Rectal smooth muscle tissue (tissue), 1 donor: Measurements from ENCODE around the gene NGB.

Experiments used
- H3K27ac ChIP-seq: one replicate; pipeline ENCODE4 v1.7.0; 2013; ENCODE audit warnings: low read depth, low read length, inconsistent platforms
- H3K27me3 ChIP-seq: one replicate; pipeline ENCODE4 v1.7.0; 2013; ENCODE audit warnings: low read length; ENCODE audit not compliant: control insufficient read depth, insufficient read depth
- H3K36me3 ChIP-seq: one replicate; pipeline ENCODE4 v1.7.0; 2013; ENCODE audit warnings: low read length; ENCODE audit not compliant: control insufficient read depth, insufficient read depth
- H3K4me1 ChIP-seq: one replicate; pipeline ENCODE4 v1.7.0; 2013; ENCODE audit warnings: low read length; ENCODE audit not compliant: control insufficient read depth, insufficient read depth
- H3K4me3 ChIP-seq: one replicate; pipeline ENCODE4 v1.7.0; 2013; ENCODE audit warnings: low read length
- H3K9ac ChIP-seq: one replicate; pipeline ENCODE4 v1.7.0; 2013; ENCODE audit warnings: low read length

The NGB gene

GRCh38 chr14:77268989-77269600 lies 1.9 kb downstream of the NGB start:
- H3K27me3 ChIP-seq, result no peaks in the 10 kb centered on the region
- no peak overlapping the region for H3K4me3 ChIP-seq
- H3K27ac ChIP-seq, result no peak overlapping the region
- no peaks in the 10 kb centered on the region for H3K4me1 ChIP-seq
- H3K9ac ChIP-seq, result no peak overlapping the region
- no peaks in the 10 kb centered on the region for H3K36me3 ChIP-seq

- Histone ChIP-seq H3K9ac (no peak overlapping the region), H3K4me1 (no peaks in the 10 kb centered on the region), H3K4me3 (no peak overlapping the region), H3K27me3 (no peaks in the 10 kb centered on the region), H3K36me3 (no peaks in the 10 kb centered on the region), H3K27ac (no peak overlapping the region)
Observed at GRCh38 chr14:77267937-77268699, 2.9 kb downstream of the NGB start.

DNA sequence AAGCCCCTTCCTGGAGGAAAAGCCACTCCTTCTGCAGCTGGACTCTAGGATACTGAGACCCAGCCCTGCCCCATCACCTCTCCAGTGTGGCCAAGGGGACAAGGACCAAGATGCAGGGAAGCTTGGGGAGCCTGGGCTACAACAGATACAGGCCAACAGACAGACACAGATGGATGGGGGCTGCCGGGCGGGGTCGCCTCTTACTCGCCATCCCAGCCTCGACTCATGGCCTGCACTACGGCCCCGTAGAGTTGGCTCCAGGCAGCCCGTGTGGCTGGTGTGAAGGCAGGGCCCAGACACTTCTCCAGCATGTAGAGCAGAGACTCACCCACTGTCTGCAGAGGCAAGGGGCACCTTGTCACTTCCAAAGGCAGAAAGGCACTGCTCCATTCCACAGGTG lies 4.7 kb downstream of the NGB start:
- Histone ChIP-seq H3K27ac (no peak overlapping the region), H3K4me1 (no peaks in the 10 kb centered on the region), H3K4me3 (no peak overlapping the region), H3K36me3 (no peaks in the 10 kb centered on the region), H3K9ac (no peak overlapping the region), H3K27me3 (no peaks in the 10 kb centered on the region)

DNA sequence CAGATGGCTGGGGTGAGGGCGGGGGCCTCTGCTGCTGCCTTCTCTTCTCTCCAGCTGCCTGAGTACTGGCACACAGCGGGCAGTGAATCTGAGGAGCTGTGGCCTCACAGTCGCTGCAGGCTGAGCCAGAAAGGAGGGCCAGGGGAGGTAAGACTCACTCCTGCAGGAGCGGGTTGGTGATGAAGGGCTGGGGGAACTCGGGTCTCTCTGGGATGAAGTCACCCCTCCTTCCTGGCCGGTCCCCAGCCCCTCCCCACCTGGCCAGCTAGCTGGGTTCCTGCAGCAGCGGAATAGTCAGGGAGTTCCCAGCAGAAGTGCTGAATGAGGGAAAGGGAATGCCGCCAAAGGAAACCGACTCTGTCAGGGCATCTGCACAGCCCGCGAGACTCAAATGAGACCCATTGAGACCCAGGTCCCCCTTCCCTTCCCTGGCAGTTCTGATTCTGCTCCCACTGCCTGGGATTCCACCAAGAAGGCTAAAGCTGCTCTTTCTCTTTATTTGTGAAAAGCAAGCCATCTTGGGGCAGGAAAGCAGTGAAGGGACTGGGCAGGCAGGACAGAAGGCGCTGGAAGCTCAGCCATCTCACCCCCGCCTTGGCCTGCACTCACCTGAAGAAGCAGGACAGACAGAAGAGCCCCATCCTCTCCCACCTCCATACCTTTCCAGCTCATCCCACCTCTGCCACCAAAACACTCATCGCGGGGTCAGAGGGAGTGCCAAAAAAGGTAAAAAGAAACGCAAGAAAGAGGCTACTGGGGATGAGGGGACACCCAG lies 5.3 kb downstream of the NGB start:
- H3K4me1 ChIP-seq, result no peaks in the 10 kb centered on the region

DNA sequence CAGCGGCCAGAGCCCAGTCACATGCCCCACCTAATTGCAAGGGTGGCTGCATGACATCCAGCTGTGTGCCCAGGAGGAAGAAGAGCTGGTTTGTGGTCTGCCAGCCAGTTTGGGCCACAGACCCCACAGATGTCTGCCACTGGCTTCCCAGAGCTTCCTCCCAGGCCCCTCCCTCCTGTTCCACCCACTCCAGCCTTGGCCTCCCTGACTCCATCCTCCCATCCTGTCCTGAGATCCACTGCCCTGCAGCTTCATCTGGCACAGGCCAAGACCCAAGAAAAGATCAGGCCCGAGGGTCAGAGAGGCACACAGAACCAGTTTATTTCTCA lies 5.9 kb downstream of the NGB start:
- Histone ChIP-seq H3K27ac (no peak overlapping the region), H3K4me3 (no peak overlapping the region), H3K27me3 (no peaks in the 10 kb centered on the region), H3K36me3 (no peaks in the 10 kb centered on the region), H3K4me1 (no peaks in the 10 kb centered on the region), H3K9ac (no peak overlapping the region)

More for the DNA sequence above, 5.3 kb downstream of the NGB start:
- Histone ChIP-seq H3K27me3 (no peaks in the 10 kb centered on the region), H3K27ac (no peak overlapping the region), H3K9ac (no peak overlapping the region), H3K4me3 (no peak overlapping the region), H3K36me3 (no peaks in the 10 kb centered on the region)

DNA sequence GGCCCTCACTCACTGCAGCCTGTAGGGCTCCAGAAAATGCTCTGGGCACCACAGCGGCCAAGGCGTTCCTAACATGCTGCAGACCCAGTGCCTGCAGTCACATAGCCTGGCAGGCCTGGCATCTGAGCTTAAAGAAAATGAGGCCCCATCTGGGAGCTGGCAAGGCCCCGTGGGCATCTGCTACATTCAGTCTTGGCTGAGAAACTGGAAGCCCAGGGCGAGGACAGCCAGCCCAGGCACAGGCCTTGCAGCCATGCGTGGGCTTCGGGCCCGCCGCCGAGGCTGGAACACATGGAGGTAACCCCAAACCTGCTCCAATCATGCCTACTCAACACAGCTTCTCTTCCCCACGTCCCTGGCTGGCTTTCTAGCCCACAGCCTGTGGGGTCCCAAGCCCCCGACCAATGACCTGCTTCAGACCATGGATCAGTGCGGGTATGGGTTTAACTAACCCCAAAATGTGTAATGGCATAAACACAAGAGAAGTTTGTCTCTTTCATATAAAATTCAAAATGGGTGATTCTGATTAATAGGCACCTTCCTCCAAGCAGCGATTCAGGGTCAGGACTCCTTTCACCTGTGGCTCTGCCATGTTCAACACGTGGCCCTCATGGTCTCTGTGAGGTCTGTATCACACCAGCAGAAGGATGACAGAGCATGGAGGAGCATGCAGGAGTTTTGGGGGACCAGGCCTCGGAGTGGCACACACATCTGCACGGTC lies 6.4 kb downstream of the NGB start:
- H3K27me3 ChIP-seq, result no peaks in the 10 kb centered on the region
- no peak overlapping the region for H3K4me3 ChIP-seq
- no peaks in the 10 kb centered on the region for H3K36me3 ChIP-seq
- no peak overlapping the region for H3K27ac ChIP-seq
- H3K9ac ChIP-seq, result no peak overlapping the region
- no peaks in the 10 kb centered on the region for H3K4me1 ChIP-seq

DNA sequence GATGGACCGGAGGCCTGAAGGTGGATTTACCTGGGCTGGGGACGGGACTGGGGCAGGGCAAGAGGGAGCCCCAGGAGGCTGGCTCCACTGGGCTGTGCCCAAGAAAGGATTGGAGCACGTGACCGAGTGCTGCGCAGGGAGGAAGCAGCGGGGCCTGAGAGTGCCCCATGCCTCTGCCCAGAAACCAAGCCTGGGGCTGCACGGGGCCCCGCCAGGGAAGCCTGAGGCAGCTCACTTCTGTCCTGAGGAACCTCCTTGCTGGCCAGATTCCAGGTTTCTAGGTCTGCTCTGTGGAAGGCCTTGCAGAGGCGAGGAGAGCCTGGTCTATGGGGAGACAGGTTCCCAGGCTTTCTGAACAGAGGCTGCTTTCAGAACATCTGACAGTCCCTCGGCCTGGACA lies 10.4 kb downstream of the NGB start:
- no peaks in the 10 kb centered on the region for H3K36me3 ChIP-seq
- H3K27me3 ChIP-seq, result no peaks in the 10 kb centered on the region
- no peaks in the 10 kb centered on the region for H3K4me1 ChIP-seq
- H3K9ac ChIP-seq, result no peak overlapping the region
- H3K4me3 ChIP-seq, result no peak overlapping the region
- no peak overlapping the region for H3K27ac ChIP-seq

DNA sequence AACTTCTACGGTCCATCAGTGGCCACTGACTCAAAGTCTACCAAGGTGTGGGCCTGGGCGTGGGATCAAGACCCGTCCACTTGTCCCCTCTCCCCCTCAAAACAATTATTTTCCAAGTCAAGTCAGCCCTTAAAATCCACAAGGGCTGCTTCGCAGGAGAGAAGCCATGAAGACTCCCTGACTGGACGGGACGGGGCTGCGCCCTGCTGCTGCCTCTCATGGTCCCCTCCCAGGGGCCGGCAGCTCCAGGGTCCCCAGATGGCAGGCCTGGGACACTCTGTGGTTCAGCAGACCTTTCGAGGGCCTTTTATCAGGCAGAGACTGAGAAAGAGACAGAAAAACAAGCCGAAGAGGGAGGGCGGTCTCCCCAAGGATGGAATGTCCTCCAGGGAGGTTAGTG lies 10.8 kb downstream of the NGB start:
- Histone ChIP-seq H3K27me3 (no peaks in the 10 kb centered on the region), H3K4me3 (no peak overlapping the region), H3K4me1 (no peaks in the 10 kb centered on the region), H3K27ac (no peak overlapping the region), H3K36me3 (no peaks in the 10 kb centered on the region), H3K9ac (no peak overlapping the region)

DNA sequence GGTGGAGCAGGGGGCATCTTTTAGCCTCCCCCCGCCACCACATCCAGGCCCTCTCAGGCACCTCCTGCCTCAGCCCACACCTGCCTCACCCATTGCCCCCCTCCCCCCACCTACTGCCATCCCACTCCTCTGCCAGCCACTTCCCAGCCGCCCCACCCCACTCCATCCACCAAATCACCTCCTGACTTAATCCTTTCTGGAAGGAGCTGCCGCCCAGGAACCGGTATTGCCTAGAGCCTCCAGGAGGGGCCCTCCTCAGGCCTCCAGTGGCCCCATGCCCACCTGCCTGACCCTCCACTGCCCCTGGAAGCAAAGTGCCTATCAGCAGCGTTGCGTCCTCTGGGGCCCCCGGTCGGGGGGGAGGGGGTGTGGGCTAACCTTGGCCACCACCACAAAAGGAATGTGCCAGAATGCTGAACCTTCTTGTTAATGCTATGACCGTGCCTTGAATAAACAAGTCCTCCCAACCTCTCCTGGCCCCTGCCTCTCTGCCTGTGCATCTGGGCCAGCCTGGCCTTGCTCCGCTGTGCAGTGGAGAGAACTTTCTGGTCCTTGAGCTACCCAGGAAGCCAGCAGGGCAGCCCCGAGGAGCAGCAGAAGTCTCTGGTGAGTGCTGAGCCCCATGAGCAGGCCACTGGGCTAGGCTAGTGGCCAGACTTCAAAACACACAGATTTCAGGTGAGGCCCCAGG lies 11.8 kb downstream of the NGB start:
- no peaks in the 10 kb centered on the region for H3K36me3 ChIP-seq
- H3K9ac ChIP-seq, result no peak overlapping the region
- no peak overlapping the region for H3K4me3 ChIP-seq
- H3K27ac ChIP-seq, result no peak overlapping the region
- H3K27me3 ChIP-seq, result no peaks in the 10 kb centered on the region
- no peaks in the 10 kb centered on the region for H3K4me1 ChIP-seq

DNA sequence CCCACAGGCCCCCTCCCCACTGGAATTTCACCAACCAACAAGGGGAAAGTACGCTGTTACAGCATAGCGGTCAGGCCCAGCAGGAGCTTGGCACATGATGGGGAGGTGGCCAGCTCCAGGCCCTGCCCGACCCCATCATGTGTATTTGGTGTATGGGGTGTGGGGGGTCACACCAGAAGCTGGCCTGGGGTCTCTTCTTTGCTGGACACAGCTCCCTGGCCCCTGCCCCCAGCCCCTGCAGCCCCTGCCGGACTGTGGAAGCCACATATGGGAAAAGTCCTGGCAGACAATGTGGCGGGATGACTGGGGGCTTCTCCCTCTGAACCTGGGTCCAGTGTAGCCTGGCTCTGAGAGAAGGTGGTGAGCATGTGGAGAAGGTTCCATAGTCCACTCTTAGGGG lies 12.4 kb downstream of the NGB start:
- no peaks in the 10 kb centered on the region for H3K36me3 ChIP-seq
- H3K4me1 ChIP-seq, result no peaks in the 10 kb centered on the region
- no peaks in the 10 kb centered on the region for H3K27me3 ChIP-seq
- no peak overlapping the region for H3K4me3 ChIP-seq
- H3K9ac ChIP-seq, result no peak overlapping the region
- H3K27ac ChIP-seq, result no peak overlapping the region

DNA sequence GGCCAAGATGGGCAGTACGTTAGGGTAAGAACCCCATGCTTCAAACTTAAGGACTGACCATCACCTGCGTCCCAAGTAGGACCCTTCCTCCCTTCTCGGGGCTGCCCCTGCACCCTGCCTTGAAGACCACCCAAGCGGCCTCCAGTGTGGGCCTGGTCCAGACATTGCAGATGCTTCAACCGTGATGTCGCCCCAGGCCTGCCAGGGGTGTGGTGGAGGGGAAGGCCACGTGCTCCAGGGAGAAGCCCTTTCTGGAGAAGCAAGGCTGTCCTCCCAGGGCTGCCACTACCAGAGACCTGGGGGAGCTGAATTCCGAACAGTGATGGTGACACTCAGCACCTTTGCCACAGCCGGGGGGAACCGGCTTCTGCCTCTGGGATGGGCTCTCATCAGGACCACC lies 13.3 kb downstream of the NGB start:
- Histone ChIP-seq H3K9ac (no peak overlapping the region), H3K4me1 (no peaks in the 10 kb centered on the region), H3K36me3 (no peaks in the 10 kb centered on the region), H3K4me3 (no peak overlapping the region), H3K27ac (no peak overlapping the region), H3K27me3 (no peaks in the 10 kb centered on the region)

GRCh38 chr14:77256694-77257093 lies 14.3 kb downstream of the NGB start:
- no peak overlapping the region for H3K4me3 ChIP-seq
- H3K9ac ChIP-seq, result no peak overlapping the region
- no peaks in the 10 kb centered on the region for H3K27me3 ChIP-seq
- no peaks in the 10 kb centered on the region for H3K36me3 ChIP-seq
- H3K27ac ChIP-seq, result no peak overlapping the region
- no peaks in the 10 kb centered on the region for H3K4me1 ChIP-seq
